GM10847 (cell line): ENCODE results near the gene AKR1C3.

Experiments used
- POLR2A ChIP-seq: IDR thresholded peaks from 2 replicates; pipeline ENCODE4 v1.6.1; 2011; ENCODE audit not compliant: insufficient read length; ENCODE audit errors: extremely low read depth

The AKR1C3 gene

GRCh38 chr10:5094265-5095205 lies at the start of gene AKR1C3:
Gene AKR1C3 (plus strand): TSS chr10:5094414. CDS start chr10:5094445, 31 bp downstream.
- no peak for TF ChIP-seq POLR2A

DNA sequence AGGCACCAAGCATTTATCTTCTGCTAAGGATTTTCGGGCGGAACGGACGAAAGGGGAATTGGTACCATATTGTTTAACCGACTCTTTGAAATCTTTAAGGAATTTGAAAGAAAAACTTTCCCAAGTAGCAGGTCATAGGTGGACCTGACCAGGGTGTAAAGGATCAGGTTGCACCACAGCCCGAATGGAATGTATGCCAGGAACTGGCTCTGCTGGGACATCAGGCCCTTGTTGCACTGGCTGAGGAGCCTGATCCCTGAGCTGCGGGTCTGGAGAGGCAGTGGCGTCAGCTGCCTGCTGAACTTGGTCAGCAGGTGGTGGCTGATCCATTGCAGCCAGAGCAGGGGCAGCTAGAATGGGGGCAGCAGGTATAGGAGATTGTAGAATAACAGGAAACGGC lies 49.1 kb upstream of the AKR1C3 start:
- TF ChIP-seq POLR2A = no peak

- TF ChIP-seq POLR2A = no peak
Measured at GRCh38 chr10:5046410-5046809, 47.8 kb upstream of the AKR1C3 start.

DNA sequence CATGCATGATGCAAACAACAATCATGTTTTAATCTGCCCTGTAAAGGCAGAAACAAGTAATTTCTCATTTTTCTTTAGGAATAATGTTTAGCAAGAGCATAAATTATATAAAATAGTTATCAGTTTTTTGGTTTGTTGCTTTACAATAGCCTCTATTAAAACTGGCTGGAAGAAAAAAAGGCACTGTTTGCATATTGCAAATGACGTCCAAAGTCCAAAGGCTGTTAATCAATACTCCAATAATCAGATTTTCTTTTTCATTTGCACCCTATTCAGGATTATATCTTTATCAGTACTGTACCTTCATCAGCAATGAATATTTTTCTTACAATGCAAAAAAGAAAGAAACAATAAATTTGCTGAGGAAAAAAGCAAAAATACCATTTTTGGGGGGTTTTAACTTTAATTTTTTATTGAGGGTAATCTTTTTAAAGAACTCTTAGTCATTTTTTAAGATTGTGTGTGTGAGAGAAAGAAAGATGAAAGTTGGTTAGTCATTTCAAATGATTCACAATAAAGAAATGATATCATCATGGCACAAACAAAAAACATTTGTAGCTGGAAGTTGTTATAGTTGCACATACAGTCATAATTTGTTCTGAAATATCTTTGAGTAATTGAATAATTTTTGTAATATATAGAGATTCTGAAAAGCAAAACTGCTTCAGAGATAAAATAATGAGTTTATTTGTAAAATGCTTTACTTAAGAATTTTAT lies 46.1 kb upstream of the AKR1C3 start:
- TF ChIP-seq POLR2A = no peak

GRCh38 chr10:5064656-5065055 lies 29.6 kb upstream of the AKR1C3 start:
- no peak for TF ChIP-seq POLR2A

DNA sequence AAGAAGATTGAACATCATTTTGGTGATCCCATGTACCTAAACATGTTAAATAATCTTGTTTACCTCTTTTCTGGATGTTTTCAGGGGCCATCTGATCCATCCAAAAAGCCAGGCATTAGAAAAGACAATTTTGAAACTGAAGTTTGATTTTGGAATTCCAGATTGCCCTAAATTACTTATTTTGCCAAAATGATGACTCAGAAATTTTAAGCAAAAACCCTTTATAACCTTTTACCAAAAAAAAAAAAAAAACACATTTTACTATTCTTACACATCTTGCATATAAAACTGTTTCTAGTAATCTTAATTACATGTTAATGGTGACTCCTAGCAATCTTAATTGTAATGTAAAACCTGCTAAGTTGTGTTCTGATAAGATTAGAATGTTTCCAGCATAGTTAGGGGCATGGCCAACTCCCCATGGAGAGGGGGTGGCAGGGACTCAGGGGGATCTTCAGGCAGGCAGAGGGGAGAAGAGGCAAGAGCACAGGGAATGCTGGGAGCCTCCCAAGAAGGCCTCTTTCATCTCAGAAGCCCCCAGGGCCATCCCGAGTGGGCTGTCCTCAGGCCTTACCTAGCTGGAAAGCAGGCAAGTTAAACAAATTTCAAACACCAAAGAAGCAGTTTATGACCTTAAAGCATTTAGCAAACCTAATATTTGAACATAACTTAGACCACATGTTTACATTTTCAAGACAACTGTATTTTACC lies 25.8 kb upstream of the AKR1C3 start:
- no peak for TF ChIP-seq POLR2A

DNA sequence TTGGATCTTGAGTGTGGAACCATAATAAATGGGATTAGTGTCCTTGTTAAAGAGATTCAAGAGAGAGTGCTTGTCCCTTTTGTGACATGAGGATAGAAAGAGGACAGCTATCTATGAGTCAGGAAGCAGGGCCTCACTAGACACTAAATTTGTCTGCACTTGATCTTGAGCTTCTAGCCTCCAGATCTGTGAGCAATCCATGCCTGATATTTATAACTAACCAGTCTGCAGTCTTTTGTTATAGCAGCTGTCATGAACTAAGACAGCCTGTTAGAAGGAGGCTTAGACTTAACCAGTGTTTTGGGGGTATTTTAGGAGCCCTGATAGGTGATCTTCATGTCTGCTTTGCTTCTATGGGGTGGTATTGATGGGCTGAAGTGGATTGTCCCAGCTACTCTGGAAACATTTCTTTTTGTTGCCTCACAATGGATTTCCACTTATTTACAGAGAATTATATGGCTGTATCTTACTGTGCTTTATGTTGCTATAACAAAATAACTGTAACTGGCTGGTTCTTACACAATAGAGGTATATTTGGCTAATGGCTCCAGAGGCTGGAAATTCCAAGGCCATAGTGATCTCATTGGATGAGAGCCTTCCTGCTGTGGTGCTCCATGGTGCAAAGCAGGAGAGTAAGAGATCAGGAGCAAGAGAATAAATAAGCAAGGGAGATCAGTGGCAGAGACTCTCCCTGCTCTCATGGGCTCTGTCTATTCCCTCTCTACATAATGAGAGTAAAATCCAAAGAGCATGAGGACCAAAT lies 23.4 kb upstream of the AKR1C3 start:
- no peak for TF ChIP-seq POLR2A

- TF ChIP-seq POLR2A = no peak
Measured at GRCh38 chr10:5071411-5072198, 22.6 kb upstream of the AKR1C3 start.

DNA sequence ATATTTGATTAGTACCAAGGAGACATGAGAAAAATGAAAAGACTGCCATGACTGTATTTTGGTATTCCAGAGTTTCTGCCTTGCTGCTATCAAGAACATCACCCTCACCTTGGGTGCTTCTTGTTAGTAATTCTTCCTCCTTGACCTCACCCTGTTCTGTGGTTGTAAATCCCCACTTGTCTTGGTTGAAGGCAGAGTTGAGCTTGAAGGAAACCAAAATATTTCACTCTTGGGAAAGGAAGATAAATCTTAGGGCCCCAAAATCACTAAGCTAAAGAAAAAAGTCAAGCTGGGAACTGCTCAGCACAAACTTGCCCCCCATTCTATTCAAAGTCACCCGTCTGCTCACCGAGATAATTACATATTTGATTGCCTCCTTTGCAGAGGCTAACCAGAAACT lies 20.6 kb upstream of the AKR1C3 start:
- TF ChIP-seq POLR2A = no peak

- TF ChIP-seq POLR2A = no peak
Measured at GRCh38 chr10:5076615-5077014, 17.6 kb upstream of the AKR1C3 start.

DNA sequence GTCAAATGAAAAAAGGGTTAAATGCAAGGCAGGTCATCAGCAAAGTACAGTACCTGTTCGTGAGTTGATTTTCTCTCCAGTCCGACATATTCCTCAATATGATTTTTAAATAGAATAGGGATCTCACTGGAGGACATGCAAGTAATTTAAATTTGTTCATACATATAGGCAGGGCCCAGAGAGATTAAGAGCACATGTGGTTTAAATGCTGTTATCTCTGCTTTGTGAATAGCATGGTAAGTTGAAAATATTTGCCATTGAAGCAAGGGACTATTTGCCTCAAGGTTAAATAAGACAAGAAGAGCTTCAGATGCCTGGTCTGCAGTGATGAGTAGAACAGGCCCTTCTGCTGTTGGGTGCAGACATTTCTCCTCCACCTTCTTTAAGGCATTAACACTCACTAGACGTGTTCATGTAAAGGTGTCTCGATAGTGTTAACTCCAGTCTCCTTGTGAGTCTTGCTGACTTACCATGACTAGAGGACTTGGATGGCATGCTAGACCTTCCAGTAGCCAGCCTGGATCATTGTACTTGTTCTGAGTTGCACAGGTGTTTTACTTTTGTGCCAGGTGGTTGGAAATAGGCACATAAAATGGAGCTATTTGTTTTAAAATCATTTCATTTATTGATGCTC lies 15.6 kb upstream of the AKR1C3 start:
- no peak for TF ChIP-seq POLR2A

DNA sequence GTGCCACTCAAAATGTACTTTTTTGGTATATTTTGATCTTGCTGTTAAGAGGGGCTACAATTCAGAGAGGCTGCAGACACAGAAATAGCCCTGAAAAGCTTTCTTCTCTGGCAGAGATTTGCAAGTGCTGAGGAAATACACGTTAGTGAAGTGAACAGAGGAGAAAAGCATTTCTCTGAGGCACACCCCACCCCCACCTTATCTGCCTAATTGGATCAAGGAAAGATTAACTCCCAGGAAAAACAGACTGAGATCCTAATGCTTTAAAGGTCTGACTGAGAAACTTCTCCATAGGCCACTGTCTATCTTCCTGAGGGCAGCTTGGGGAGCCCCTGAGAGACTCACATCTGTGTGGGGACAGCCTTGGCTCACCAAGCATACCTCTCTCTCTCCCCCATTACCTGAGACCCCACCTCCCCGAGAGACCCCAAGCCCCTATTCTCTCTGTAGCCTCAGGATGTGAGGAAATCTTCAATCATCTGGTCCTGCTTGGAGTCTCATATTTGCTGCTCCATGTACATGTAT lies 14.8 kb upstream of the AKR1C3 start:
- TF ChIP-seq POLR2A = no peak

- no peak for TF ChIP-seq POLR2A
Measured at GRCh38 chr10:5079836-5080235, 14.4 kb upstream of the AKR1C3 start.
